GM21576 (cell line): ENCODE data around the gene LIN7A.

Experiments used
- ATAC-seq: cut with Tn5 transposase; IDR thresholded peaks from one replicate; pipeline ENCODE4 v1.9.1; 2021; ENCODE audit warnings: mild to moderate bottlenecking, moderate library complexity; ENCODE audit not compliant: unreplicated experiment

LIN7A gene, protein sequence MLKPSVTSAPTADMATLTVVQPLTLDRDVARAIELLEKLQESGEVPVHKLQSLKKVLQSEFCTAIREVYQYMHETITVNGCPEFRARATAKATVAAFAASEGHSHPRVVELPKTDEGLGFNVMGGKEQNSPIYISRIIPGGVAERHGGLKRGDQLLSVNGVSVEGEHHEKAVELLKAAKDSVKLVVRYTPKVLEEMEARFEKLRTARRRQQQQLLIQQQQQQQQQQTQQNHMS

GRCh38 chr12:80937391-80938238 is at the start of gene LIN7A:
Gene LIN7A (minus strand): TSS chr12:80937934. CDS start chr12:80937722, 212 bp downstream.
- peak; percentile 16 for ATAC-seq

GRCh38 chr12:80986224-80986623 is 48.5 kb upstream of the LIN7A start:
- ATAC-seq: no peak

GRCh38 chr12:80979816-80980215 is 42.1 kb upstream of the LIN7A start:
- ATAC-seq: no peak

DNA sequence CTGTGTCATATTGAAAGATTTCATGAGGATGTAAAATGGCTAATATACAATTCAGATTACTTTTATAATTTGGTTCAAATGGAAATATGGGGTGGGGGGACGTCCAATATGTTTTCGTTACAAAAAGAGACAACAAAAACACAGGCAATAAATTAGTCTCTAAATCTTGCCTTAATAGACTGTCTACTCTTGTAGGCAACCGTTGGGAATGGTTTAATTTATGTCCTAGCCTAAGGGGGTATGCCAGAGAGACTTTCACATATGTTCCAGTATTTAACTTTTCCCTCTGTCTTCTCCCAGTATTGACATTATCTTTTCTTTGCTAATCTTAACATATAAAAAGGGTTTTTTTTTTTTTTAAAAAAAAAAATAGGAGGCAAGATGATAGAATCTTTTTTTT is 41.5 kb upstream of the LIN7A start:
- no peak for ATAC-seq

DNA sequence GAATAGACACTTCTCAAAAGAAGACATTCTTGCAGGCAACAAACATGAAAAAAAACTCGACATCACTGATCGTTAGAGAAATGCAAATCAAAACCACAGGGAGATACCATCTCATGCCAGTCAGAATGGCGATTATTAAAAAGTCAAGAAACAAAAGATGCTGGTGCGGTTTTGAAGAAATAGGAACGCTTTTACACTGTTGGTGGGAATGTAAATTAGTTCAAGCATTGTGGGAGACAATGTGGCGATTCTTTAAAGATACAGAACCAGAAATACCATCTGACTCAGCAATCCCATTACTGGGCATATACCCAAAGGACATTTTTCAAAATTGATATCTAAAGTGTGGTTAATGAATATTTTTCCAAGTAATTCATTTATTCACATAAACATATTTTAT is 39.6 kb upstream of the LIN7A start:
- ATAC-seq: no peak

DNA sequence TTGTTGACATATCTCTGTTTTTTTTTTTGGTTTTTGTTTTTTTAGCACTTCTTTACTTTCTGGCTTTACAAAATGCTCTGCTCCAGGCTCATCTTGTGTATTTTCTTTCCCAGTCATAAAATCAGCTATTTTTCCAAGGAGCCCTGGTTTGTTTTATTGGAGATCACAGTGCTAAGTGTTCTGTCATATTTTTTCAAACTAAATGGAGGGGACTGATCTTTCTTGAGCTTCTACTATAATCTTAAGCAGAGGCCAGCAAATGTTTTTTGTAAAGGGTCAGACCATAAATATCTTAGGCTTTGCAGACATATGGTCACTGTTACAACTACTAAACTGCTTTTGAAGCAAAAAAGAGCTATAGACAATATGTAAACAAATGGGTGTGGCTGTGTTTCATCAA is 30.6 kb upstream of the LIN7A start:
- ATAC-seq: no peak

- no peak for ATAC-seq
These were observed 29.8 kb upstream of the LIN7A start for GRCh38 chr12:80967565-80967964.

- no peak for ATAC-seq
These were observed 28.3 kb upstream of the LIN7A start for GRCh38 chr12:80966001-80966400.

DNA sequence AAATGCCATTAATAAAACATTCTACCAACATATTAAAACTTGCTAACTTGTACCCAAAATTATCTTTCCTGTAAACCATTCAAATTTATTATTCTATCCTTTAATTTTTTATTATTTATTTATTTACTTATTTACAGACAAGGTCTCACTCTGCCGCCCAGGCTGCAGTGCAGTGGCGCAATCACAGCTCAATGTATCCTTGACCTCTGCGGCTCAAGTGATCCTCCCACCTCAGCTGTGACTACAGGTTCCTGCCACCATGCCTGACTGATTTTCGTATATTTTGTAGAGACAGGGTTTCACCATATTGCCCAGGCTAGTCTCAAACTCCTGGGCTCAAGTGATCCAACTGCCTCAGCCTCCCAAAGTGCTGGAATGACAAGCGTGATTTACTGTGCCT is 20.4 kb upstream of the LIN7A start:
- ATAC-seq: no peak

DNA sequence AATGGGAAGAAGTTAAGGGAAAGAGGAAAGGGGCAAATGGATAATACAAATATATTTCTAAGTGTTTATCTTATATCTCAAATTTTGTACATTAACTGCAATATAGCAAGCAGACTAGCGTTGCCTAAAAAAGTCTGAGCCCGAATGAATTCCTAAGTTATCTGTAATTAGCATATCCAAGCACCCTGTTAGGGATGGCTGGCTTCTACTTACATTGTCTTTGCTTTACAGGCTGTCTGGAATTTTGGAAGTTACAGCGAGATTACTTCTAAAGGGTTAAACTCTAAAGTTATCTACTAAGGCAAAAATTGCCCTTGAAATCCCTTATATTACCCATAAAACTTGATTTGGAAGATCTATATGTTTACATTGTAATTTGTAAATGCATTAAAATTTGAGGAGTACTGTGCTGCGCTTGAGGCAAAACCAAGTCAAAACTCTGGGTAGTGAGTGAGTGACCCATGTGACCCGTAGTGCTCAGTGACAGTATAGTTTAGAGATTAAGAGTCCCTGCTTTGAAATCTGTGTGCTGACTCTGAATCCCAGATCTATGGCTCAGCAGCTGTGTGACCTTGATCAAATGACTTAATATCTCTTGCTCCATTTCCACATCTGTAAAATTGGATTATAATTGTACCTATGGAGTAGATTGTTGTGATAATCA is 17.3 kb upstream of the LIN7A start:
- ATAC-seq: no peak

GRCh38 chr12:80952443-80952842 is 14.7 kb upstream of the LIN7A start:
- no peak for ATAC-seq

- ATAC-seq: no peak
These were observed 8.9 kb upstream of the LIN7A start for GRCh38 chr12:80946591-80946990.

DNA sequence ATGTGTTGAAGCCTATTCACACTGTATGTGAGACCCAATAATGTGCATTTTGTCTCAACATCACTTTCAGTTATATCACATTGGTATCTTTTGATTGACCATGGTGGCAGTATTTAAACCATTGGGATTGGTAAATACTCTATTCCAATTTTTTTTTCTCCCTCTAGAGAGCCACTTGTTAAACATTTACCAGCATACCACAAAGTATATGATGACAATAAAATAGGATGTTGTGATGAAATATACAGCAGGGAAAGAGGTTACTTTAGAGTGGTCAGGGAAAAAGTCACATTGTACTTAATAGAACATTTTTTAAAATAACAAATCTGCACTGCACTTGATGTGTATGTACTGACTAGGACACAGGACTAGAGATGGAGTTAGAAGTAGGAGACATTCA is 5.6 kb upstream of the LIN7A start:
- ATAC-seq: no peak

DNA sequence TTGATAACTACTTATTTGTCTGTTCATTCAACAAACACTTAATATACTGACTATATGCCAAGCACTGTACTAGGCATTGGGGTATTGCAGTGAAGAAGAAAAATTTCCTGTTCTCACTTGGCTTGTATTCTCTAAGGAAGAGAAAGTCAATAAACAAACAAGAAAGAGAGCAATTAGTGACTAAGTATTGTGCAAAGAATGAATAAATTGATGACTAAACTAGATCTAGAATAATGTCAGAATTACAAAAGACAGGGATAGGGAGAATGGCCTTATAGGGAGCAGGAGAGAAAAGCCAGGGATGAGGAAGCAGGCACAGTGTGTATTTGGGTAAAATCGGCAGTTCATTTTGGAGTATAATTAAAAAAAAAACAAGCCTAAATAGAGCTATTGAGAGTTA is 4.2 kb upstream of the LIN7A start:
- no peak for ATAC-seq

DNA sequence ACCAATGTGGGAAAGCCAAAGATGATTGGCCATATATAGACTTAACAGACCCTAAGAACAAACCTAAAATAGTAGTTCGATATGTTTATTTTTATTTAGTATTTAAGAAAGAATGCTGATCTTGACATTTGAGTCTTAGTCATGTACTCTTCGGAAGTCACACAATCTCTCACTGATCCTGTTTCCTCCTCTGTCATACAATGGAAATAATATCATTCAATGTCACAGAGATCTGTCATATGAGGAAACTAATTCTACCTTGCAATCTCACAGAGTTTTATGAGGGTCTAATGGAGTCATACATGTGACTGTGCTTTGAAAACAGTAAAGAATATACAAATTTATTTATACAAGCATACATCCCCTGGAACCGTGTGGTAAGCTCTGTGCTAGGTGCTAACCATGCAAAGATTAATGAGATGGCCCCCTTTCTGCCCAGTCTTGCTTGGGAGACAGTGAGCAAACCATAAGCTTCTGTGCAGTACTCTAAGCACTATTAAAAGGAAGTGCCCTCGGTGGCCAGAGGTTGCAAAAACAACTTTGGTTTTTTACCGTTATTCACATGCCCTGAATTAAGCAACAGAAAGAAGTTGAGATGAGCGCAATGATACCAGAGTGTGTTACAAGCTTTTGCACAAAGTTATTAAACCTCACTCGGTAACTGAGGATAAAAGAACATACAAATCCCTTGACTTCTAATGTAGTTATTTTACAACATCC is 1.7 kb upstream of the LIN7A start:
- ATAC-seq: no peak

DNA sequence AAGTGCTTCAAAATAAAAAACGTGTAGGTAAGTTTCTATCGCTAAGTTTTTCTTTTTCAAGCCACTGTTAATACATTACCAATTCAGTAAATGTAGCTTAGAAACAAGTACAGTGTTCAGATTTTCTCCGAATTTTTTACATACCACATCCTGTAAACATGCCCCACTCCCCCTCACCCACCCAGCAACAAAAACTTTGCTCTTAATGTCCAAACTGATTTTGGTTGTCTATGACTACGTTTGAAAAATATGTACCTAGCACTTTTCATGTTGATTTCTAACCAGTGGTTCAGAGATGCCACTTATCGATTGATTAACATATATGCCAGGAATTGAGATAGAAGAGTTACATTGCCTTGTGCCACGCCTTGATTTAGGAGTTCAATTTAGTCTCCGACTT is 663 bp upstream of the LIN7A start:
- no peak for ATAC-seq

GRCh38 chr12:80936642-80937390 is 918 bp downstream of the LIN7A start:
- ATAC-seq: peak; percentile 49

- ATAC-seq: no peak
These were observed 1.4 kb downstream of the LIN7A start for GRCh38 chr12:80936353-80936641.

GRCh38 chr12:80935111-80935510 is 2.6 kb downstream of the LIN7A start:
- ATAC-seq: no peak

DNA sequence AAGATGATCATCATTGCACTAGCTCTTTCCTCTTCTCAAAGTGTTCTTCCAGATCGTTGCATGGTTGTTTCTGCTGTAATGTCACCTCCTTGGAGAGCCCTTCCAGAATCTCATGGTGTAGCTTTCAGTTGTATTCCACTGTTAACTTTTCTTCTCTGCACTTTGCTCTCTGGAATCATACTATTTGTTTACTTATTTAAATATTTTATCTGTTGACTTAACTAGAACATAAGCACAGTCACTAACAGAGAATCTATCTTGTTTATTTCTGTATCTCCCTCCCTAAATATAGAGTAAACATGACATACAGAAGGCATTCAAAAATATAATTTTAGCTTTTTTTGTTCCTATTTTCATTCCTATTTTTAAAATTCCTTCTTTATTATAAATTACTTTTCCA is 11.8 kb downstream of the LIN7A start:
- no peak for ATAC-seq

- ATAC-seq: no peak
These were observed 12.5 kb downstream of the LIN7A start for GRCh38 chr12:80925237-80925636.
